ENCODE measurements around the gene STK4.
A peak's percentile ranks its signal among the peaks of the same experiment; 100 is the strongest.

Gene STK4

DNA sequence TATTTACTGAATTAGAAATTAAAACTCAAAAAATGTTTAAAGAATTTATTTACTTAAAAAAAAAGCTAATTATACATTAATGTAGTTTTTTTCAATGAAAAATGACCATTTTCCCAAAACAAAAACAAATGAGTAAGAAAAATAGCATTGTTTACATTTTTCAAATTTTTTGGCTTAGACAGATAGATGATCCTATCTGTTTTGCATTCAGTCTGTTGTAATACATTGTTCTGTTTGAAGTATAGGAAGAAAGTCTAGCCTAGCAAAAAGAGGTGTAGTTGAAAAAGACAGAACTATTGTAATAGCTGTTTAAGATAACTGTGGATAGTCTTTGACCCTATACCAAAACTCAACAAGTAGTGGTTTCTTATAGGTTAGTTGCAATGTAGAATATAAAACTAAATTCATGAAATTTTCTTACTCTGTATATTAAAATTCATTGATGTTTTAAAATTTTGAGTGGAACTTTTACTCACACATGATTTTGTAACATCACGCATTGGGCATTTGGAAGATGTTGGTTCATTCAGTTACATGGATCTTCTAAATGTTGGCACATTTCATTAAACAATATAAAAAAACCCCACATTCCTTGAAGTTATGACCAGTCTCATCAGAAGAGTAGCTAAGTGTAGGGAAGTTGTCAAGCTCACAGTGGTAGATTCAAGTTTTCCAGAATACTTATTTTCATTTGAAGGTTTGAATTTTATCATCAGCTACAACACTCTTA, 72.6 kb downstream of the STK4 start:
- no peak overlapping the region for H3K4me3 ChIP-seq (ENCODE audit: control insufficient read depth, low read depth, low read length)
- no peak for DNase-seq (ENCODE audit: low read depth)
- TF ChIP-seq CTCF (IDR thresholded peaks at IDR 0.05; ENCODE audit: control insufficient read depth, insufficient read depth, low read depth, low read length, missing control alignments), result no peak

- no peak for DNase-seq (ENCODE audit: low read depth)
- no peak overlapping the region for H3K4me3 ChIP-seq (ENCODE audit: control insufficient read depth, low read depth, low read length)
- no peak for TF ChIP-seq CTCF (IDR thresholded peaks at IDR 0.05; ENCODE audit: control insufficient read depth, insufficient read depth, low read depth, low read length, missing control alignments)
Measured at GRCh38 chr20:45039475-45039820, 73.1 kb downstream of the STK4 start.

GRCh38 chr20:45041464-45042337, 75.4 kb downstream of the STK4 start:
- H3K4me3 ChIP-seq (ENCODE audit: control insufficient read depth, low read depth, low read length), result no peak overlapping the region
- DNase-seq (ENCODE audit: low read depth), result no peak
- no peak for TF ChIP-seq CTCF (IDR thresholded peaks at IDR 0.05; ENCODE audit: control insufficient read depth, insufficient read depth, low read depth, low read length, missing control alignments)

- DNase-seq (ENCODE audit: low read depth), result no peak
- no peak for TF ChIP-seq CTCF (IDR thresholded peaks at IDR 0.05; ENCODE audit: control insufficient read depth, insufficient read depth, low read depth, low read length, missing control alignments)
Measured at GRCh38 chr20:45042978-45043377, 76.7 kb downstream of the STK4 start.

GRCh38 chr20:45044084-45044573, 77.8 kb downstream of the STK4 start:
- peak; percentile 85 for TF ChIP-seq CTCF (IDR thresholded peaks at IDR 0.05; ENCODE audit: control insufficient read depth, insufficient read depth, low read depth, low read length, missing control alignments)
- peak; percentile 66 for DNase-seq (ENCODE audit: low read depth)

More at GRCh38 chr20:45042978-45043377, 76.7 kb downstream of the STK4 start:
- H3K4me3 ChIP-seq (ENCODE audit: control insufficient read depth, low read depth, low read length), result no peak overlapping the region

GRCh38 chr20:45044601-45045000, 78.3 kb downstream of the STK4 start:
- no peak for DNase-seq (ENCODE audit: low read depth)
- TF ChIP-seq CTCF (IDR thresholded peaks at IDR 0.05; ENCODE audit: control insufficient read depth, insufficient read depth, low read depth, low read length, missing control alignments), result no peak
- H3K4me3 ChIP-seq (ENCODE audit: control insufficient read depth, low read depth, low read length), result no peak overlapping the region

More at GRCh38 chr20:45044084-45044573, 77.8 kb downstream of the STK4 start:
- H3K4me3 ChIP-seq (ENCODE audit: control insufficient read depth, low read depth, low read length), result no peak overlapping the region

All from AG09309 (cell line).